H1 (cell line): ENCODE measurements around the gene CBX2. TPM values are rescaled to one million over a fixed set of nuclear protein-coding genes. Genes with fewer than 3 reads are reported as not detected.

Experiments
- CTCF ChIA-PET: fragments of 300-600 bp; sonication (Branson Sonifier 250); formaldehyde crosslinking; loops from one replicate; lab custom pipeline; 2021; ENCODE audit not compliant: partially characterized antibody; lab: Charles Lee
- POLR2A ChIA-PET: fragments of 300-600 bp; sonication (Branson Sonifier 250); formaldehyde crosslinking; loops from one replicate; lab custom pipeline; 2021; ENCODE audit warnings: inconsistent platforms; ENCODE audit not compliant: partially characterized antibody; lab: Charles Lee
- DNase-seq, 2 experiments: peaks; one replicate each; pipeline versions ENCODE4 v3.0.0 to v3.0.0-alpha.2; 2010 to 2022; ENCODE audit warnings: low spot score in 2 of 2, low read depth in 1 of 2, mixed read lengths in 1 of 2
- FAIRE-seq: peaks from 2 replicates; lab custom pipeline; 2011; peaks lifted over from hg19 to GRCh38; lab: Jason Lieb, UNC
- H2AFZ ChIP-seq: 2 replicates; pipeline ENCODE4 v1.8.1; 2012; ENCODE audit warnings: low read length, inconsistent platforms
- H2AK5ac ChIP-seq: 2 replicates; pipeline ENCODE4 v1.6.1; 2013; ENCODE audit warnings: low read depth, low read length
- H2BK120ac ChIP-seq: replicated peaks from 2 replicates; pipeline ENCODE3; 2013; ENCODE audit warnings: low read depth, low read length, inconsistent platforms
- H2BK12ac ChIP-seq: 2 replicates; pipeline ENCODE4 v1.6.1; 2013; ENCODE audit warnings: low read depth, low read length
- H2BK15ac ChIP-seq: 2 replicates; pipeline ENCODE4 v1.6.1; 2013; ENCODE audit warnings: low read length
- H2BK20ac ChIP-seq: 2 replicates; pipeline ENCODE4 v1.6.1; 2013; ENCODE audit warnings: low read length
- H2BK5ac ChIP-seq: 2 replicates; pipeline ENCODE4 v1.6.1; 2013; ENCODE audit warnings: low read depth, low read length
- H3K14ac ChIP-seq: 2 replicates; pipeline ENCODE4 v1.6.1; 2013; ENCODE audit warnings: inconsistent platforms; ENCODE audit not compliant: insufficient read length
- H3K18ac ChIP-seq: 2 replicates; pipeline ENCODE4 v1.6.1; 2013; ENCODE audit warnings: low read length; ENCODE audit errors: extremely low read depth
- H3K23ac ChIP-seq: 2 replicates; pipeline ENCODE4 v1.6.1; 2013; ENCODE audit warnings: inconsistent platforms; ENCODE audit not compliant: insufficient read length
- H3K23me2 ChIP-seq: 2 replicates; pipeline ENCODE4 v1.6.1; 2013; ENCODE audit warnings: low read depth, low read length
- H3K27ac ChIP-seq: 2 replicates; pipeline ENCODE4 v1.6.1; 2011; ENCODE audit warnings: low read depth, low read length, inconsistent platforms
- H3K27me3 ChIP-seq, 4 experiments: replicated peaks in 1 of 4; 1 replicate in 1 of 4; 2 replicates in 3 of 4; pipeline versions ENCODE4 v1.6.1 to v1.8.1; 2011 to 2013; ENCODE audit warnings: low read length in 3 of 4, mild to moderate bottlenecking in 3 of 4, inconsistent platforms in 2 of 4, mixed read lengths in 2 of 4, moderate library complexity in 1 of 4; ENCODE audit not compliant: control insufficient read depth in 3 of 4, insufficient read depth in 3 of 4; ENCODE audit errors: extremely low read depth in 1 of 4
- H3K36me3 ChIP-seq, 4 experiments: 2 replicates each; pipeline versions ENCODE4 v1.6.1 to v1.8.1; 2011 to 2013; ENCODE audit warnings: mild to moderate bottlenecking in 4 of 4, low read length in 3 of 4, moderate library complexity in 2 of 4, control low read depth in 1 of 4, inconsistent platforms in 1 of 4; ENCODE audit not compliant: insufficient read depth in 4 of 4, control insufficient read depth in 2 of 4
- H3K4ac ChIP-seq: replicated peaks from 2 replicates; pipeline ENCODE3; 2013; ENCODE audit warnings: low read length, low read depth, mixed read lengths, inconsistent platforms; ENCODE audit not compliant: insufficient read length
- H3K4me1 ChIP-seq, 4 experiments: replicated peaks in 1 of 4; 1 replicate in 1 of 4; 2 replicates in 3 of 4; pipeline versions ENCODE4 v1.6.1 to v1.8.1; 2011 to 2013; ENCODE audit warnings: low read length in 3 of 4, inconsistent platforms in 2 of 4, mixed read lengths in 1 of 4; ENCODE audit not compliant: insufficient read depth in 4 of 4, control insufficient read depth in 3 of 4
- H3K4me2 ChIP-seq, 2 experiments: 2 replicates each; pipeline versions ENCODE4 v1.6.1 to v1.8.1; 2011 to 2013; ENCODE audit warnings: low read depth in 2 of 2, low read length in 2 of 2, control low read depth in 1 of 2, inconsistent platforms in 1 of 2, mild to moderate bottlenecking in 1 of 2; ENCODE audit not compliant: insufficient read depth in 1 of 2
- H3K4me3 ChIP-seq, 4 experiments: fragments of 200-600, 300-600 bp in 1 of 4; sonication (generic), shearing (Covaris generic), sonication (Bioruptor Twin) in 1 of 4; 2 replicates each; pipeline versions ENCODE4 v1.5.1 to v1.8.1; 2011 to 2016; ENCODE audit warnings: low read length in 4 of 4, low read depth in 3 of 4, control low read depth in 2 of 4, inconsistent platforms in 2 of 4, mild to moderate bottlenecking in 2 of 4, mixed read lengths in 1 of 4, moderate library complexity in 1 of 4; ENCODE audit not compliant: insufficient read depth in 2 of 4; ENCODE audit errors: extremely low read depth in 1 of 4
- H3K56ac ChIP-seq: replicated peaks from 2 replicates; pipeline ENCODE3; 2013; ENCODE audit warnings: low read depth, mild to moderate bottlenecking, mixed read lengths, low read length, inconsistent platforms; ENCODE audit not compliant: insufficient read length
- H3K79me1 ChIP-seq: 2 replicates; pipeline ENCODE4 v1.6.1; 2013; ENCODE audit warnings: low read depth, low read length, control low read depth
- H3K79me2 ChIP-seq, 2 experiments: 2 replicates each; pipeline versions ENCODE4 v1.6.1 to v1.8.1; 2012 to 2013; ENCODE audit warnings: low read length in 2 of 2, mild to moderate bottlenecking in 2 of 2, inconsistent platforms in 1 of 2; ENCODE audit not compliant: insufficient read depth in 2 of 2, control insufficient read depth in 1 of 2
- H3K9ac ChIP-seq, 4 experiments: replicated peaks in 1 of 4; 1 replicate in 1 of 4; 2 replicates in 3 of 4; pipeline versions ENCODE4 v1.6.1 to v1.8.1; 2011 to 2013; ENCODE audit warnings: low read depth in 3 of 4, low read length in 3 of 4, control low read depth in 2 of 4, mild to moderate bottlenecking in 2 of 4, moderate library complexity in 2 of 4, inconsistent platforms in 1 of 4; ENCODE audit errors: extremely low read depth in 1 of 4
- H3K9me3 ChIP-seq, 2 experiments: 2 replicates each; pipeline versions ENCODE4 v1.6.1 to v1.8.1; 2012 to 2013; ENCODE audit warnings: mild to moderate bottlenecking in 2 of 2, moderate library complexity in 2 of 2, control low read depth in 1 of 2, inconsistent platforms in 1 of 2, low read depth in 1 of 2, low read length in 1 of 2, mixed read lengths in 1 of 2; ENCODE audit not compliant: insufficient read depth in 2 of 2
- H4K20me1 ChIP-seq, 2 experiments: replicated peaks in 1 of 2; 2 replicates each; pipeline versions ENCODE3 to v1.8.1; 2011 to 2013; ENCODE audit warnings: inconsistent platforms in 2 of 2, low read length in 2 of 2, mild to moderate bottlenecking in 1 of 2; ENCODE audit not compliant: insufficient read depth in 2 of 2, control insufficient read depth in 1 of 2
- H4K5ac ChIP-seq: 2 replicates; pipeline ENCODE4 v1.6.1; 2013; ENCODE audit warnings: low read length, low read depth, mixed read lengths, inconsistent platforms; ENCODE audit not compliant: insufficient read length
- H4K8ac ChIP-seq: 2 replicates; pipeline ENCODE4 v1.8.0; 2013; ENCODE audit warnings: mild to moderate bottlenecking, moderate library complexity, low read length, inconsistent platforms; ENCODE audit not compliant: insufficient read depth; ENCODE audit errors: extremely low read depth
- H4K91ac ChIP-seq: replicated peaks from 2 replicates; pipeline ENCODE3; 2013; ENCODE audit warnings: low read length, mixed read lengths, inconsistent platforms; ENCODE audit not compliant: insufficient read length
- MAFK ChIP-seq: IDR thresholded peaks from 2 replicates; pipeline ENCODE4 v1.6.1; 2012; ENCODE audit warnings: low read depth, mild to moderate bottlenecking, improper control_type of control experiment, low read length
- RAD21 ChIP-seq, 2 experiments: IDR thresholded peaks in 1 of 2; conservative IDR thresholded peaks in 1 of 2; 2 replicates each; pipeline ENCODE4 v1.6.1; 2011; ENCODE audit warnings: low read depth in 2 of 2, low read length in 2 of 2, improper control_type of control experiment in 1 of 2, inconsistent platforms in 1 of 2, mild to moderate bottlenecking in 1 of 2, moderate library complexity in 1 of 2
- SAP30 ChIP-seq: fragments of 300-600 bp; sonication (generic); IDR thresholded peaks from 2 replicates; pipeline ENCODE4 v1.7.1; 2012; ENCODE audit warnings: low read length, moderate library complexity, mild to moderate bottlenecking, inconsistent platforms; ENCODE audit not compliant: insufficient read depth, insufficient replicate concordance
- TAF1 ChIP-seq: IDR thresholded peaks from 2 replicates; pipeline ENCODE4 v1.6.1; 2011; ENCODE audit warnings: mild to moderate bottlenecking, low read depth, low read length
- WGBS, 2 experiments: shearing (Covaris generic) in 1 of 2; methylation state at CpG; one replicate each; pipeline versions ENCODE4 v1.1.6 to v1.1.7; 2013 to 2015; ENCODE audit warnings: low lambda C conversion rate in 2 of 2, mixed read lengths in 2 of 2, inconsistent platforms in 1 of 2, low coverage in 1 of 2, missing lambda C conversion rate in 1 of 2; ENCODE audit not compliant: insufficient replicate concordance in 2 of 2, insufficient coverage in 1 of 2, insufficient read length in 1 of 2; ENCODE audit errors: extremely low coverage in 1 of 2, missing lambda C conversion rate in 1 of 2; 5-methylcytosine and 5-hydroxymethylcytosine counted together
- polyA plus RNA-seq, 7 experiments: library from polyadenylated mRNA; depleted of rRNA in 3 of 7; stranded (reverse) in 5 of 7; unstranded in 2 of 7; fragments of >200 nt in 5 of 7; fragments of 200-250 nt in 2 of 7; gene quantifications; 1 replicate in 5 of 7; 2 replicates in 1 of 7; 4 replicates in 1 of 7; pipeline versions ENCODE4 v1.2.1 to v1.2.3, GENCODE V29; 2011 to 2013; ENCODE audit warnings: missing spikeins in 2 of 7, mixed read lengths in 2 of 7
- total RNA-seq: library from RNA; stranded (reverse); fragmentation: NEBNext Ultra II Directional; extraction: Animal tissue kit (Norgen Biotek cat#: 25700); gene quantifications from 2 replicates; pipeline ENCODE4 v1.2.1, GENCODE V29; 2021
- TF ChIP-seq, protein P1 (sequence below), 3 experiments: IDR thresholded peaks; 1 replicate in 2 of 3; 2 replicates in 1 of 3; pipeline versions ENCODE4 v1.5.1 to v1.6.1; 2011; ENCODE audit warnings: low read length in 3 of 3, mild to moderate bottlenecking in 3 of 3, inconsistent platforms in 2 of 3, low read depth in 1 of 3, moderate library complexity in 1 of 3; ENCODE audit not compliant: insufficient read depth in 1 of 3; ENCODE audit errors: control extremely low read depth in 1 of 3

The CBX2 gene
- total and polyA plus RNA-seq, 2 of the 8 experiments (the other 6 are each of a cell fraction or from before 2014, with no cell fraction given): 64.3 to 83.9 TPM

DNA sequence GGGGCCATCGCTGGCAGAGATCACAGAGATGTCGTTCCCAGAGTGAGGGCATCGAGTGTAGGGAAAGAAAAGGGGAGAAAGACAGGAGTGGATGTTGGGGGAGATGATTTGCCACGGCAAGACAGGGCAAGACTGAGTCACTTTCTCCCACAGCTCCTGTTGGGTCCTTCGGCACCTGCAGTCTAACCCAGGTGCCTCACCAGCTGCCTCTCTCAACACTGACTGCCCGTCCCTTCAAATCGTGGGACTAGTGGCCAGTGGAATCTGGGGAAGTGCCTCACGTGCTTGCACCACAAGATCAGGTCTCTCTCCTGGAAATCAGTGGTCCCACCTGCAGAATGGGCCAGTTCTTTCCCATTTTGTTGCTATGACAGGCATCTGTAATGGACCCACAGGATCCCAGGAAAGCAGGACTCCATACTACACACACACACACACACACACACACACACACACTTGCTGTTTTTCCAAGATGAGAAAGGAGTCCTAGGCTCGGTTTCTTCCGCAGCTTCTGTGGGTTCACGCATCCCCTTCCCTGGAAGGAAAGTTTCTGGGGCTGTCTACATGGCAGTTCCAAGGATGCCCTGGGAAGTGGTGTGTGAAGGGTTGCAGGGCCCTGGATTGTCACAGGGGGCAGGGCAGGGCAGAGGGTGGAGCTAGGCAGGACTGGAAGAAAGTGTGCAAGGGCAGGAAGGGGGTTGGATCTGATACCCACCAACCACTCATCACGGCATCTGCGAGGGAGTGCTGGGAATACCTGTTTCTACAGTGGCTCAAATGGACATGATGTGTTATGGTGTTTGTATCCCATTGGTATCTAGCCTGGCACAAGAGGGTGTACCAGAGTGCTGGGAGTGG, 29.1 kb downstream of the CBX2 start:
- Histone ChIP-seq H3K9me3 (peaks cover 0 to 7% of the 10 kb centered on the region in 2 experiments; a peak in 3 of 4 replicates), H4K91ac (peak overlapping the region; percentile 1), H2BK12ac (peak overlapping the region; percentile 94), H3K79me2 (no peaks in the 10 kb centered on the region), H3K56ac (no peak overlapping the region), H3K23ac (no peak overlapping the region), H3K9ac (no peak overlapping the region), H3K4ac (peak overlapping the region; percentile 34), H3K18ac (no peak overlapping the region), H3K4me3 (no peak overlapping the region), H2BK120ac (no peak overlapping the region), H3K4me1 (peaks cover 0 to 53% (median 45%) of the 10 kb centered on the region in 4 experiments; a peak in 6 of 7 replicates), H3K79me1 (no peaks in the 10 kb centered on the region), H3K27ac (no peak overlapping the region), H3K14ac (no peak overlapping the region), H2AFZ (no peak overlapping the region), H2BK20ac (peak overlapping the region; percentile 93), H3K27me3 (peaks cover 84 to 96% (median 96%) of the 10 kb centered on the region in 4 experiments), H2BK15ac (peak overlapping the region; percentile 37; the same call in 1 of the 2 replicates), H3K4me2 (peak overlapping the region in 1 of 2 experiments; percentile 43; a peak in 3 of 4 replicates), H3K23me2 (peaks cover 5% of the 10 kb centered on the region), H4K20me1 (peaks cover 0 to 39% of the 10 kb centered on the region in 2 experiments), H3K36me3 (peaks cover 0 to 5% (median 0%) of the 10 kb centered on the region in 4 experiments; a peak in 1 of 8 replicates), H2AK5ac (peak overlapping the region; percentile 99), H2BK5ac (peak overlapping the region; percentile 2; the same call in 1 of the 2 replicates), H4K8ac (no peak overlapping the region), H4K5ac (no peak overlapping the region)
- DNase-seq: no peak
- CTCF ChIA-PET: interaction anchor here (0.5 to 19.1 kb wide), 29 partner anchors 10 to 1699 kb away, joined by 3 to 576 read pairs (median 5); partner anchors contain the start of genes CBX4 and CBX8
- no peak for FAIRE-seq
- 51% methylated on average over 13 of the region's 13 CpGs; no CpG with 5 or more reads in 1 of the 2 experiments for WGBS, 2 experiments
- POLR2A ChIA-PET: interaction anchor here (0.8 to 24.0 kb wide), 8 partner anchors 10 to 185 kb away, joined by 3 to 374 read pairs (median 7); partner anchors contain the start of genes CBX2, CBX4 and CBX8
- TF ChIP-seq TAF1: no peak
- TF ChIP-seq RAD21 (IDR thresholded peaks at IDR 0.05 in 1 of 2, conservative IDR thresholded peaks at IDR 0.05 in 1 of 2; ENCODE audit: low read depth in 2 of 2, low read length in 2 of 2): 0 out of 4 replicates have a peak, but pooled peaks of 1 of the 2 experiments have one; percentile 18
- TF ChIP-seq, protein P1, sequence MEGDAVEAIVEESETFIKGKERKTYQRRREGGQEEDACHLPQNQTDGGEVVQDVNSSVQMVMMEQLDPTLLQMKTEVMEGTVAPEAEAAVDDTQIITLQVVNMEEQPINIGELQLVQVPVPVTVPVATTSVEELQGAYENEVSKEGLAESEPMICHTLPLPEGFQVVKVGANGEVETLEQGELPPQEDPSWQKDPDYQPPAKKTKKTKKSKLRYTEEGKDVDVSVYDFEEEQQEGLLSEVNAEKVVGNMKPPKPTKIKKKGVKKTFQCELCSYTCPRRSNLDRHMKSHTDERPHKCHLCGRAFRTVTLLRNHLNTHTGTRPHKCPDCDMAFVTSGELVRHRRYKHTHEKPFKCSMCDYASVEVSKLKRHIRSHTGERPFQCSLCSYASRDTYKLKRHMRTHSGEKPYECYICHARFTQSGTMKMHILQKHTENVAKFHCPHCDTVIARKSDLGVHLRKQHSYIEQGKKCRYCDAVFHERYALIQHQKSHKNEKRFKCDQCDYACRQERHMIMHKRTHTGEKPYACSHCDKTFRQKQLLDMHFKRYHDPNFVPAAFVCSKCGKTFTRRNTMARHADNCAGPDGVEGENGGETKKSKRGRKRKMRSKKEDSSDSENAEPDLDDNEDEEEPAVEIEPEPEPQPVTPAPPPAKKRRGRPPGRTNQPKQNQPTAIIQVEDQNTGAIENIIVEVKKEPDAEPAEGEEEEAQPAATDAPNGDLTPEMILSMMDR (IDR thresholded peaks at IDR 0.05; ENCODE audit: control extremely low read depth in 1 of 3, insufficient read depth in 1 of 3, low read depth in 1 of 3, low read length in 3 of 3): peak in 1 of 3 experiments; percentile 16; a peak in 1 of 4 replicates
- TF ChIP-seq SAP30: no peak
- no peak for TF ChIP-seq MAFK
